ENCODE measurements around the gene MCF2L2.

DNA sequence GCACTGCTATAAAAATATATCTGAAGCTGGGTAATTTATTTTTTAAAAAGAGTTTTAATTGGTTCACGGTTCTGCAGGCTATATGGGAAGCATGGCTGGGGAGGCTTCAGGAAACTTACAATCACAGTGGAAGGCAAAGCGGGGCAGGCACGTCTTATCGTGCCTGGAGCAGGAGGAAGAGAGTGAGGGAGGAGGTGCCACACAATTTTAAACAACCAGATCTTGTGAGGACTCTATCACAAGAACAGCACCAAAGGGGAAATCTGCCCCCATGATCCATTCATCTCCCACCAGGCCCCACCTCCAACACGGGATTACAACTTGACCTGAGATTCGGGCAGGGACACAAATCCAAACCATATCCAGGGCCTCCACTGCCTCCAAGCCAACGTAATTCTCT lies 75.0 kb downstream of the MCF2L2 start:
- TF ChIP-seq, protein P1, sequence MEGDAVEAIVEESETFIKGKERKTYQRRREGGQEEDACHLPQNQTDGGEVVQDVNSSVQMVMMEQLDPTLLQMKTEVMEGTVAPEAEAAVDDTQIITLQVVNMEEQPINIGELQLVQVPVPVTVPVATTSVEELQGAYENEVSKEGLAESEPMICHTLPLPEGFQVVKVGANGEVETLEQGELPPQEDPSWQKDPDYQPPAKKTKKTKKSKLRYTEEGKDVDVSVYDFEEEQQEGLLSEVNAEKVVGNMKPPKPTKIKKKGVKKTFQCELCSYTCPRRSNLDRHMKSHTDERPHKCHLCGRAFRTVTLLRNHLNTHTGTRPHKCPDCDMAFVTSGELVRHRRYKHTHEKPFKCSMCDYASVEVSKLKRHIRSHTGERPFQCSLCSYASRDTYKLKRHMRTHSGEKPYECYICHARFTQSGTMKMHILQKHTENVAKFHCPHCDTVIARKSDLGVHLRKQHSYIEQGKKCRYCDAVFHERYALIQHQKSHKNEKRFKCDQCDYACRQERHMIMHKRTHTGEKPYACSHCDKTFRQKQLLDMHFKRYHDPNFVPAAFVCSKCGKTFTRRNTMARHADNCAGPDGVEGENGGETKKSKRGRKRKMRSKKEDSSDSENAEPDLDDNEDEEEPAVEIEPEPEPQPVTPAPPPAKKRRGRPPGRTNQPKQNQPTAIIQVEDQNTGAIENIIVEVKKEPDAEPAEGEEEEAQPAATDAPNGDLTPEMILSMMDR (IDR thresholded peaks at IDR 0.05; ENCODE audit: extremely low read depth in 1 of 2, insufficient read depth in 1 of 2, low read depth in 1 of 2, low read length in 2 of 2), result no peak
- no peak for TF ChIP-seq POLR2A (IDR thresholded peaks at IDR 0.05; ENCODE audit: low read depth, low read length)
- TF ChIP-seq FOS (IDR thresholded peaks at IDR 0.05; ENCODE audit: borderline replicate concordance, insufficient read depth, low read length), result no peak
- TF ChIP-seq EZH2 (IDR thresholded peaks at IDR 0.05; ENCODE audit: borderline replicate concordance, low read depth, low read length, severe bottlenecking), result no peak
